Ascending aorta (tissue), 2 donors: ENCODE results near the gene COMMD1. TPM values are rescaled to one million over a fixed set of nuclear protein-coding genes. Genes with fewer than 3 reads are reported as not detected.

Experiments used
- DNase-seq, 2 donors: peaks; one replicate each; pipeline ENCODE4 v3.0.0-alpha.2; 2019; ENCODE audit warnings: low spot score in 2 of 2
- H3K27ac ChIP-seq, 2 donors: fragments of 200-600 bp; sonication (generic); one replicate each; pipeline ENCODE4 v1.5.1; 2016 to 2017; ENCODE audit warnings: mild to moderate bottlenecking in 1 of 2
- H3K27me3 ChIP-seq: fragments of 200-600 bp; sonication (generic); one replicate; pipeline ENCODE4 v1.5.1; 2017
- H3K36me3 ChIP-seq, 2 donors: fragments of 200-600 bp; sonication (generic); one replicate each; pipeline ENCODE4 v1.5.1; 2016
- H3K4me1 ChIP-seq, 2 donors: fragments of 200-600 bp; sonication (generic); one replicate each; pipeline ENCODE4 v1.5.1; 2016 to 2017; ENCODE audit warnings: mild to moderate bottlenecking in 1 of 2
- H3K4me3 ChIP-seq, 2 donors: fragments of 200-600 bp; sonication (generic); one replicate each; pipeline ENCODE4 v1.5.1; 2016 to 2017; ENCODE audit warnings: mild to moderate bottlenecking in 1 of 2
- H3K9me3 ChIP-seq, 2 donors: fragments of 200-600 bp; sonication (generic); one replicate each; pipeline ENCODE4 v1.5.1; 2016
- intact Hi-C: fragments of 100-400 bp; cut with DNase I; formaldehyde crosslinking; loops from one replicate; pipeline ENCODE4 v1.15.1; 2023
- total RNA-seq: library from RNA; depleted of rRNA; stranded (reverse); fragments of >200 nt; gene quantifications from one replicate; pipeline ENCODE4 v1.1.0, GENCODE V29; 2016
- TF ChIP-seq, protein P1 (sequence below), 3 experiments: fragments of 200-600 bp in 2 of 3; fragments of 450-650 bp in 1 of 3; sonication (generic) in 2 of 3; IDR thresholded peaks; one replicate each; pipeline ENCODE4 v1.5.1; 2016 to 2019; ENCODE audit warnings: antibody characterized with exemption in 3 of 3, mild to moderate bottlenecking in 1 of 3, moderate library complexity in 1 of 3

Gene COMMD1
- total RNA-seq, 1 donor from 2014 or later: 31.8 TPM

DNA sequence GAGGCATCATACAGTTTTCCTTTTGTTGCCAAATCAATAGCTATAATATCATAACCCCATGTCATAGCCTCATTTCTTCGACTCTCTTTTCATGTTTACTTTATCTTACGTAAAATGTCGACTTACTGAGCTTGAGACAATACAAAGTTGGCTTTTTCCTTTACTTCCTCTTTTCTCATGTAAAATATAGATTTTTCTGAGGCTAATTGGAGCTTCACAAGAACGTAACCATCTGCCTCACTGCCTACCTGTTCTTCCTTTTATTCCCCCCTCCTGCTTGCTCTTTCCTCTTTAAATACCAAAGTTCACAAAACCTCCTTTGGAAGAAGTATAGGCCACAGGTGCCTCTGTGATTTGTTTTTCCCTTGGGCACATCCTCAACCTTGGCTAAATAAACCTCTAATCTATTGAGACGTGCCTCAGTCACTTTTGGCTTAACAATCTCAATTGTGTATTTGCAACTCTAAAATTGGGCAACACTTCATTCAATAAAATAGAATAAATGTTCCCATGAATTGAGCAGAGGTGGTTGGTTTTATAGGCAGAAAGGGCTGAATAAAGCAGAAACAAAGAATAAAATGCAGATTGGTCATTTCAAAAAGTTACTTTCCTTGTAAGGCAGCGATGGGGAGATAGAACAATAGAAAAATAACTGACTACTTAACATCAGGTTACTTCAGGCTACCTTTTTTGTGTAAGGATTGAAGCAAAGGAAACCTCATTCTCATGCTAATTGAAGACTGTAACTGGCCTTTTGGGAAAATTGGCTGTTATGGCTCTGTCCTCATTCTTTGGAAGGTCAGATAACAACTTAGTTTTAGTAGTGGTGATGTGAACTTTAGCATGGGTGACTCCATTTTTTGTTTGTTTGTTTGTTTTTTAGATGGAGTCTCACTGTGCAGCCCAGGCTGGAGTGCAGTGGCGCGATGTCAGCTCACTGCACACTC is 21.3 kb downstream of the COMMD1 start:
- Histone ChIP-seq H3K36me3 (no peaks in the 10 kb centered on the region), H3K9me3 (no peaks in the 10 kb centered on the region), H3K27me3 (no peaks in the 10 kb centered on the region), H3K4me3 (no peak overlapping the region), H3K4me1 (no peaks in the 10 kb centered on the region), H3K27ac (no peak overlapping the region)
- TF ChIP-seq, protein P1, sequence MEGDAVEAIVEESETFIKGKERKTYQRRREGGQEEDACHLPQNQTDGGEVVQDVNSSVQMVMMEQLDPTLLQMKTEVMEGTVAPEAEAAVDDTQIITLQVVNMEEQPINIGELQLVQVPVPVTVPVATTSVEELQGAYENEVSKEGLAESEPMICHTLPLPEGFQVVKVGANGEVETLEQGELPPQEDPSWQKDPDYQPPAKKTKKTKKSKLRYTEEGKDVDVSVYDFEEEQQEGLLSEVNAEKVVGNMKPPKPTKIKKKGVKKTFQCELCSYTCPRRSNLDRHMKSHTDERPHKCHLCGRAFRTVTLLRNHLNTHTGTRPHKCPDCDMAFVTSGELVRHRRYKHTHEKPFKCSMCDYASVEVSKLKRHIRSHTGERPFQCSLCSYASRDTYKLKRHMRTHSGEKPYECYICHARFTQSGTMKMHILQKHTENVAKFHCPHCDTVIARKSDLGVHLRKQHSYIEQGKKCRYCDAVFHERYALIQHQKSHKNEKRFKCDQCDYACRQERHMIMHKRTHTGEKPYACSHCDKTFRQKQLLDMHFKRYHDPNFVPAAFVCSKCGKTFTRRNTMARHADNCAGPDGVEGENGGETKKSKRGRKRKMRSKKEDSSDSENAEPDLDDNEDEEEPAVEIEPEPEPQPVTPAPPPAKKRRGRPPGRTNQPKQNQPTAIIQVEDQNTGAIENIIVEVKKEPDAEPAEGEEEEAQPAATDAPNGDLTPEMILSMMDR (IDR thresholded peaks at IDR 0.05): no peak
- DNase-seq: no peak
- intact Hi-C loops: no loop called here

DNA sequence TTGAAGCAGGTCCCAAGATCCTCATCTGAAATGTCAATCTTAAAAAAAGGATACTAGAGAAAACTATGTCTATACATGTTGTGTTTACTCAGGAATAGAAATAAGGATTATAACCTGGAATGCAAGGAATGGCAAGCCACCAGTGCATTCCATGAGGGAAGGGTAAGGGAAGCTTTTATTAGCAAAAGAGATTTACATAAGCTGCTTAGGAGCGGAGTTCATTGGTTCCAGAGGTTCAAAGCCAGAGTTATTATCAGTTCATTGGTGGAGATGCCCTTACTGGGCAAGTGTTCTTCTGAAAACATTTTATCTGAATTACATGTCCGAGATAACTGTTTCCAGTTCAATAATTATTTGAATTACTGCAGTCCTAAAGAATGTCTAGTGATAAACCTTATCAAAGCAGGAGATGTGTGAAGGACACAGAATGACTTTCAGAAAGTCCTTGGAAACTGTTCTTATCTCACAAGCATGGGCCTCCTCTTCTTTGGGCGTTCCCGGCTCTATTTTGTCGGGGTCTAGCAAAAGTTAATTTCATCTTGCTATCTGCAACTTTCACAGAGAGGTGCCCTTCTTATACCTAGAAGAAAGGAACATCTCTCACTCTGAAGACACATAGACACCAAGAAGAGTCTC is 23.5 kb downstream of the COMMD1 start:
- intact Hi-C loops: no loop called here
- Histone ChIP-seq H3K4me1 (no peaks in the 10 kb centered on the region), H3K27me3 (no peaks in the 10 kb centered on the region), H3K36me3 (no peaks in the 10 kb centered on the region), H3K4me3 (no peak overlapping the region), H3K27ac (no peak overlapping the region), H3K9me3 (peaks cover 0 to 4% of the 10 kb centered on the region in 2 donors)
- TF ChIP-seq, protein P1 (IDR thresholded peaks at IDR 0.05): no peak
- no peak for DNase-seq

DNA sequence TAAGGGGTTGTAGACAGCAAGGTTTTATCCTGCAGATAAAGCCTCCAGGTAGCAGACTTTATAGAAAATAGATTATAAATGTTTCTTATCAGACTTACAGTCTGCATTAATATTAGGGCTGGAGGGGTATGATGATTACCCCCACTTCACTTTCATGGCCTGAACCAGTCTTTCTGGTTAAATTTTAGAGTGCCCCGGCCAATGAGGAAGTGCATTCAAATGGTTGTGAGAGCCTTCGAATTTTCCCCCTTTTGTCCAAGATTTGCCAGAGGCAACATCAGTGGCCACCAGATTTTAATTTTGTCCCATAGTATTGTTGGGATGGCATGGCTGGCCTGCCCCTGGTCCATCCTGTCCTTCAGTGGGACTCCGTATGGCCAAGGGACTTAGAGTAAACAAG is 31.6 kb downstream of the COMMD1 start:
- Histone ChIP-seq H3K27ac (no peak overlapping the region), H3K27me3 (no peaks in the 10 kb centered on the region), H3K36me3 (no peaks in the 10 kb centered on the region), H3K4me3 (no peak overlapping the region), H3K4me1 (no peaks in the 10 kb centered on the region), H3K9me3 (peaks cover 0 to 4% of the 10 kb centered on the region in 2 donors)
- intact Hi-C loops: no loop called here
- TF ChIP-seq, protein P1 (IDR thresholded peaks at IDR 0.05): no peak
- no peak for DNase-seq

DNA sequence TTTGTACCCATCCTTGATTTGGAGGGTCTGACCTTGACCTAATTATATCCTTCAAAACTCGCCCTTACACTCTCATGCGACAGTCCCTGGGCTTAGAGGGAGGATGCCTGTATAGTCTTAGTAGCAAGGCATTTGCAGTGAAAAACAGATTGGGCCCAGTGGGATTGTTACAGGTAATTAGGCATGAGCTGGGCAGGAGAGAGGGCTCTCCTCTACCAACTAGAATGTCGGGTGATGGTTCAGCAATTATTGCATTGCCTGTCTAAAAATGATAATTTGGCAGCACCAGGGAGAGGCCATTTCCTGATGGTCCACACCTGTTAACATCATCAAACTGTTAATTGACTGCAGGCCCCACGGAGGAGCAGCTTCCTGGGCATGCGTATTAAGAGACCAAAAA is 32.4 kb downstream of the COMMD1 start:
- H3K27ac ChIP-seq: no peak overlapping the region
- intact Hi-C loops: no loop called here

DNA sequence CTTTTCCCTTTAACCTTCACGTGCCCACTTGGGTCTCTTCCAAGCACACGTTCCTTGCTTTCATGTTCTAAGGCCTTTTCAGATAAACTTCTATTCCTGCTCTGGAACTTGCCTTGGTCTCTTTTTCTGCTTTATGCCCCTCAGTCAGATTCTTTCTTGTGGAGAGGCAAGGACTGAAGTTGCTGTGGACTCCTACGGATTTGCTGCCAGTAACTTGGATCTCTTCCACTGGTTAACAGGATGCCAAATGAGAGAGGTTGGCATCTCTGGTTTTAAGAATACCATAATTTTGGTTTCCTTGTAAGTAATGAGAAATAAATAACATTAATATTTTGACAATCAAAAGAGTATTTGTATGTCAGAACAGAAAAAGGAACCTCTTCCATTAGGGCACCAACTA is 33.0 kb downstream of the COMMD1 start:
- H3K9me3 ChIP-seq: no peaks in the 10 kb centered on the region
- DNase-seq: no peak
- H3K4me3 ChIP-seq: no peak overlapping the region
- H3K4me1 ChIP-seq: no peaks in the 10 kb centered on the region
- no peak overlapping the region for H3K27ac ChIP-seq
- H3K36me3 ChIP-seq: no peaks in the 10 kb centered on the region
- intact Hi-C loops: no loop called here
- TF ChIP-seq, protein P1 (IDR thresholded peaks at IDR 0.05): no peak
- H3K27me3 ChIP-seq: no peaks in the 10 kb centered on the region

More for the DNA sequence above, 32.4 kb downstream of the COMMD1 start:
- TF ChIP-seq, protein P1 (IDR thresholded peaks at IDR 0.05): no peak
- H3K27me3 ChIP-seq: no peaks in the 10 kb centered on the region
- peaks cover 0 to 2% of the 10 kb centered on the region in 2 donors for H3K9me3 ChIP-seq
- H3K4me3 ChIP-seq: no peak overlapping the region
- DNase-seq: no peak
- no peaks in the 10 kb centered on the region for H3K4me1 ChIP-seq
- no peaks in the 10 kb centered on the region for H3K36me3 ChIP-seq
